Heart left ventricle (tissue), 16 donors: Measurements from ENCODE around the gene LAMA3. TPM values are rescaled to one million over a fixed set of nuclear protein-coding genes. Genes with fewer than 3 reads are reported as not detected.

Source experiments
- ATAC-seq, 4 donors: fragments of 200-7000 bp; cut with Tn5 transposase; one replicate each; pipeline ENCODE4 v1.9.1; 2020 to 2022; ENCODE audit warnings: moderate library complexity in 4 of 4, mild to moderate bottlenecking in 3 of 4, moderate number of reproducible peaks in 1 of 4
- DNase-seq, 5 donors: peaks; one replicate each; pipeline ENCODE4 v3.0.0-alpha.2; 2020
- H3K27ac ChIP-seq, 12 donors: fragments of 200-600 bp; sonication (generic) in 4 of 12; one replicate each; pipeline versions ENCODE4 v1.5.0 to v1.8.0; 2016 to 2022; ENCODE audit warnings: mild to moderate bottlenecking in 2 of 12
- H3K27me3 ChIP-seq, 9 donors: fragments of 200-600 bp; sonication (generic) in 2 of 9; one replicate each; pipeline versions ENCODE4 v1.5.1 to v1.8.0; 2016 to 2022; ENCODE audit warnings: mild to moderate bottlenecking in 3 of 9
- H3K36me3 ChIP-seq, 9 donors: fragments of 200-600 bp; sonication (generic) in 2 of 9; one replicate each; pipeline versions ENCODE4 v1.5.0 to v1.8.0; 2018 to 2022; ENCODE audit warnings: mild to moderate bottlenecking in 2 of 9
- H3K4me1 ChIP-seq, 12 donors: fragments of 200-600 bp; sonication (generic) in 4 of 12; one replicate each; pipeline versions ENCODE4 v1.5.0 to v1.8.0; 2016 to 2022; ENCODE audit warnings: mild to moderate bottlenecking in 3 of 12
- H3K4me3 ChIP-seq, 12 donors: fragments of 200-600 bp; sonication (generic) in 4 of 12; one replicate each; pipeline versions ENCODE4 v1.5.0 to v1.8.0; 2017 to 2022; ENCODE audit warnings: mild to moderate bottlenecking in 9 of 12, moderate library complexity in 4 of 12
- H3K9me3 ChIP-seq, 12 donors: fragments of 200-600 bp; sonication (generic) in 4 of 12; one replicate each; pipeline versions ENCODE4 v1.5.0 to v1.8.0; 2016 to 2022; ENCODE audit warnings: mild to moderate bottlenecking in 1 of 12
- POLR2A ChIP-seq, 2 donors: fragments of 450-650 bp; IDR thresholded peaks; one replicate each; pipeline ENCODE4 v1.6.1; 2017; ENCODE audit warnings: antibody characterized with exemption in 2 of 2, mild to moderate bottlenecking in 2 of 2, moderate library complexity in 2 of 2
- WGBS, 4 donors: extraction: QIAGEN DNeasy Blood & Tissue Kit in 2 of 4; methylation state at CpG; one replicate each; pipeline versions ENCODE4 v1.1.5 to v1.1.7; 2013 to 2018; 5-methylcytosine and 5-hydroxymethylcytosine counted together
- intact Hi-C, 10 donors: fragments of 100-400 bp; cut with DNase I; formaldehyde crosslinking; loops; one replicate each; pipeline versions ENCODE4 v1.11.1 to v1.14.2; 2022
- polyA plus RNA-seq, 2 donors: library from polyadenylated mRNA; stranded (reverse); fragments of 200-250 nt; gene quantifications; one replicate each; pipeline ENCODE4 v1.2.3, GENCODE V29; 2013
- total RNA-seq, 9 donors: library from RNA; depleted of rRNA in 2 of 9; stranded (reverse); fragments of >200 nt in 2 of 9; fragmentation: NEBNext Ultra II Directional in 3 of 9; extraction: Animal tissue kit (Norgen Biotek cat#: 25700) in 3 of 9; gene quantifications; one replicate each; pipeline versions ENCODE4 v1.1.0 to v1.2.4, GENCODE V29; 2016 to 2023
- TF ChIP-seq, protein P1 (sequence below), 12 donors: fragments of 200-600 bp; sonication (generic) in 4 of 12; IDR thresholded peaks; one replicate each; pipeline versions ENCODE4 v1.5.0 to v1.8.0; 2018 to 2022; ENCODE audit warnings: antibody characterized with exemption in 12 of 12, mild to moderate bottlenecking in 5 of 12
- donor health status: ischemic (EF 13 %, LVEDD 7.1; RV severe dilation, severe dysfunction).
- donor health status: healthy with polysubstance abuse.
- donor health status: DM: no; HTN: yes; CAD: no.
- donor health status: DM: no; HTN: no; CAD: no.
- donor health status: ischemic (EF 25% LVEDD 6.9; RV normal size, moderate dysfunction).
- donor health status: ischemic (EF 25% LVEDD 5.7; RV mildly dilated, moderate dysfunction).
- donor health status: healthy.
- donor health status: DM: yes; HTN: yes; CAD: no.
- donor health status: ischemic (EF 35%, LVEDD 5.7; RV mildly dilated, moderate dysfunction).
- donor health status: nonischemic (EF 11% LVEDD 7.7; RV severe dilation, severe dysfunction).
- donor health status: DM: yes; HTN: yes; CAD: no.
- donor health status: PGD.
- donor health status: ischemic (EF 29% LVEDD 5.4; RV normal size, mild dysfunction).
- donor health status: nonischemic (EF 23%, LVEDD 6.1; RV moderate dilation, normal function).

The LAMA3 gene
- total and polyA plus RNA-seq, 11 donors: 1.2 to 6.6 (median 3.2) TPM

DNA sequence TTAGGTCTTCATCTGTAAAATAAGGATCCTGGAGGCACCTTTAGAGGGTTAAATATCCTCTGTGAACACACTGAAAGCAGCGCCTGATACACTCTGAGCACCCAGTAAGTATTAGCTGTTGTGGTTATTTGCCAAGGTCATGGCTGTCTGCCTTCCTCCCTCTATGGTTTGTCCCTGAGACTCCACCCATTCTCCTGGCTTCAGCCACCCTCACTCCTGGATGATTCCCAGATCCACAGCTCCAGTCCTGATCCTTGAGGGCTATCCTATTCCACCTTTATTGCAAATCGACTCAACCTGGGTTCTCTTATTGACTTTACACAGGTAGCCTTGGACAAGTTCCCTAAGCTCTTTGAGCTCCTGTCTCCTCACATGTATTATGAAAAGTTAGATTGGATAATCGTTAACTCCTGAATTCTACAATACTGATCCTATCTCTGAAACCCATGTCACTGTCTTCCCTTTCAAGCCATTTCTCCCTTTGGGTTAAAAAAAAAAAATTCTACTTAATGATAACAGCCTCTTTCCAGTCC lies 162.3 kb downstream of the LAMA3 start:
- TF ChIP-seq, protein P1, sequence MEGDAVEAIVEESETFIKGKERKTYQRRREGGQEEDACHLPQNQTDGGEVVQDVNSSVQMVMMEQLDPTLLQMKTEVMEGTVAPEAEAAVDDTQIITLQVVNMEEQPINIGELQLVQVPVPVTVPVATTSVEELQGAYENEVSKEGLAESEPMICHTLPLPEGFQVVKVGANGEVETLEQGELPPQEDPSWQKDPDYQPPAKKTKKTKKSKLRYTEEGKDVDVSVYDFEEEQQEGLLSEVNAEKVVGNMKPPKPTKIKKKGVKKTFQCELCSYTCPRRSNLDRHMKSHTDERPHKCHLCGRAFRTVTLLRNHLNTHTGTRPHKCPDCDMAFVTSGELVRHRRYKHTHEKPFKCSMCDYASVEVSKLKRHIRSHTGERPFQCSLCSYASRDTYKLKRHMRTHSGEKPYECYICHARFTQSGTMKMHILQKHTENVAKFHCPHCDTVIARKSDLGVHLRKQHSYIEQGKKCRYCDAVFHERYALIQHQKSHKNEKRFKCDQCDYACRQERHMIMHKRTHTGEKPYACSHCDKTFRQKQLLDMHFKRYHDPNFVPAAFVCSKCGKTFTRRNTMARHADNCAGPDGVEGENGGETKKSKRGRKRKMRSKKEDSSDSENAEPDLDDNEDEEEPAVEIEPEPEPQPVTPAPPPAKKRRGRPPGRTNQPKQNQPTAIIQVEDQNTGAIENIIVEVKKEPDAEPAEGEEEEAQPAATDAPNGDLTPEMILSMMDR (IDR thresholded peaks at IDR 0.05): no peak
- TF ChIP-seq POLR2A (IDR thresholded peaks at IDR 0.05): no peak
- intact Hi-C loops: no loop called here
- Histone ChIP-seq H3K27me3 (no peaks in the 10 kb centered on the region), H3K4me3 (no peak overlapping the region), H3K27ac (no peak overlapping the region), H3K9me3 (no peaks in the 10 kb centered on the region), H3K36me3 (peaks cover 0 to 20% (median 0%) of the 10 kb centered on the region in 9 donors), H3K4me1 (peaks cover 0 to 2% (median 0%) of the 10 kb centered on the region in 12 donors)
- DNase-seq (no peak), ATAC-seq (no peak)
- WGBS, 4 donors: 83 to 88% (median 84%) methylated on average over 3 of the region's 3 CpGs

DNA sequence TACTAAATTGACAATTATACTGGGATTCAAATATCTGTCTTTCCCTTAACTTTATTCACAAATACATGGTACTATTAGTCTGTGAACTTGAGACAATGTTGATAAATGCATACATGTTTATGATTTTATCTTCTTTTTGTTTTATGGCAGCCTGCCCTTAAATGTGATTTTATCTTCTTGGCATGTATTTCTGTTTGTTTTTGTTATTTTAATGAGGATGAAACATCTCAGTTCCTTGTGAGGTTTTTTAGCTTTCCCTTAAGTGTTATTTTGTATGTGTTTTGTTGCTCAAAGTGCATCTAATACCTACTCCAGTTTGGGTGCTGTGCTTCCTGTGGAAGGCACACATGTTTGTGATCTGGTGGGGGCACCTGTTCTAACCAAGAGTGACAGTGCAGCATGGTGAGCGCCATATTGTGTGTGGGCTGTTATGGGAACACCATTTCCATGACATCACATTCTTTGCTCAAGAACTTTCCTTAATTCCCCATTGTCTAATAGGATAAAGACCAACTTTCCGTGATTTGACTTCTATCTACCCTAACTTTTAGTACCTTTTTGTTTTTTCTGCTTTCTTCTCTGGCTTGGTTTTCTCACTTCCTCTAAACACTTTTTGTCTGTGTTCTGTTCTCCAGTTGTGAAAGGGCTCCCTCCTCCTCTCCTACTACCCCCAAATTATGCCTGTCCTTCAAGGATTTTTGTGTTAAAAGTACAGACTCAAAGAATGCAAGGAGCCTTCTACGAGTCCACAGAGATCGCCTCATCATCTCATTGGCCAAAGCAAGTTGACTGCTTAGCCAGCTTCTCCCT lies 163.2 kb downstream of the LAMA3 start:
- ATAC-seq: no peak
- no peak for DNase-seq
- no peak overlapping the region for H3K27ac ChIP-seq
- peaks cover 0 to 13% (median 0%) of the 10 kb centered on the region in 9 donors for H3K36me3 ChIP-seq
- TF ChIP-seq, protein P1 (IDR thresholded peaks at IDR 0.05): no peak
- no peak for TF ChIP-seq POLR2A (IDR thresholded peaks at IDR 0.05)
- no peaks in the 10 kb centered on the region for H3K27me3 ChIP-seq
- no peaks in the 10 kb centered on the region for H3K9me3 ChIP-seq
- intact Hi-C loops: no loop called here
- H3K4me3 ChIP-seq: no peak overlapping the region
- H3K4me1 ChIP-seq: peaks cover 0 to 2% (median 0%) of the 10 kb centered on the region in 12 donors
- 94 to 99% (median 95%) methylated on average over 4 of the region's 4 CpGs for WGBS, 4 donors

- no peak for DNase-seq
- H3K36me3 ChIP-seq: peaks cover 0 to 14% (median 3%) of the 10 kb centered on the region in 9 donors
- TF ChIP-seq POLR2A (IDR thresholded peaks at IDR 0.05): no peak
- TF ChIP-seq, protein P1 (IDR thresholded peaks at IDR 0.05): no peak
- H3K27me3 ChIP-seq: no peaks in the 10 kb centered on the region
- H3K9me3 ChIP-seq: no peaks in the 10 kb centered on the region
- intact Hi-C loops: no loop called here
- H3K4me3 ChIP-seq: no peak overlapping the region
- peaks cover 0 to 2% (median 0%) of the 10 kb centered on the region in 12 donors for H3K4me1 ChIP-seq
- H3K27ac ChIP-seq: no peak overlapping the region
- WGBS, 4 donors: 76 to 82% (median 79%) methylated on average over 8 of the region's 8 CpGs
- peak in 1 of 4 donors; percentile 39 for ATAC-seq
Observed at GRCh38 chr18:23853448-23854195, 164.4 kb downstream of the LAMA3 start.

DNA sequence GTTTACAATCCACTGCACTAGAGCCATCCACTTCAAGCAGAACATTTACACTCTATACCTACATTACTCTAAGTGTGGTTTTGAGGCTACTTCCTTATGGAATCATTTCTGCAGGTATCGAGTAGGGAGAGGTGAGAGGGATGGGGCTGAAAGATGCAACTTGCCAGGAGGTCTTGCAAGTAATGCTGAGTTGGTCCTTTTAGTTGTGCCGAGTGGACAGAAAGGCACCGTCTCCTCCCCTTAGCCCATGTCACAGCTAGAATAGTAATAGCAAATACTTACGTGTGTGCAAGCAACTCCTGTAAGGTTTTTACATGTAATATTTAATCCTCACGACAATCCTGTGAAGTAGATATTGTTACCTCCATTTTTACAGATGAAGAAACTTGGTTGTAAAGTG lies 166.5 kb downstream of the LAMA3 start:
- Histone ChIP-seq H3K27ac (no peak overlapping the region), H3K4me1 (peaks cover 0 to 2% (median 0%) of the 10 kb centered on the region in 12 donors), H3K9me3 (no peaks in the 10 kb centered on the region), H3K27me3 (no peaks in the 10 kb centered on the region), H3K36me3 (peaks cover 0 to 26% (median 3%) of the 10 kb centered on the region in 9 donors), H3K4me3 (no peak overlapping the region)
- no peak for ATAC-seq
- DNase-seq: no peak
- 91 to 98% (median 94%) methylated on average over 5 of the region's 5 CpGs for WGBS, 4 donors
- intact Hi-C loops: no loop called here
- no peak for TF ChIP-seq POLR2A (IDR thresholded peaks at IDR 0.05)
- TF ChIP-seq, protein P1 (IDR thresholded peaks at IDR 0.05): no peak
